NB4 (cell line): ENCODE measurements around the gene SSC5D.
A peak's percentile ranks its signal among the peaks of the same experiment; 100 is the strongest.
"Not testable (repeated sequence)": the region's sequence is repeated elsewhere in the genome, so short reads cannot be mapped to it uniquely, and the experiment has no call there.

Experiments
- DNase-seq: peaks from one replicate; pipeline ENCODE4 v3.0.0; 2010; ENCODE audit warnings: low read depth
- H3K4me3 ChIP-seq: one replicate; pipeline ENCODE4 v1.5.1; 2011; ENCODE audit warnings: mild to moderate bottlenecking, low read depth, low read length, moderate library complexity
- CTCF ChIP-seq: IDR thresholded peaks from one replicate; pipeline ENCODE4 v1.5.1; 2012; ENCODE audit warnings: low read depth, low read length
- MAX ChIP-seq: IDR thresholded peaks from 2 replicates; pipeline ENCODE4 v1.6.1; 2011; ENCODE audit warnings: low read depth, low read length
- MYC ChIP-seq: IDR thresholded peaks from 2 replicates; pipeline ENCODE4 v1.6.1; 2011; ENCODE audit warnings: low read depth, low read length
- POLR2A ChIP-seq: IDR thresholded peaks from 2 replicates; pipeline ENCODE4 v1.6.1; 2011; ENCODE audit warnings: mild to moderate bottlenecking; ENCODE audit not compliant: insufficient read length; ENCODE audit errors: extremely low read depth

SSC5D gene

GRCh38 chr19:55493645-55494171, 5.5 kb downstream of the SSC5D start:
- no peak for TF ChIP-seq POLR2A
- no peak for TF ChIP-seq CTCF
- no peak for TF ChIP-seq MYC
- TF ChIP-seq MAX: no peak
- no peak for DNase-seq
- no peak overlapping the region for H3K4me3 ChIP-seq

- TF ChIP-seq MAX (no peak), CTCF (no peak), POLR2A (no peak), MYC (no peak)
- peak overlapping the region; percentile 16 for H3K4me3 ChIP-seq
- peak; percentile 60 for DNase-seq
Measured at GRCh38 chr19:55494172-55494761, 6.0 kb downstream of the SSC5D start.

- no peak for DNase-seq
- no peak for TF ChIP-seq MYC
- TF ChIP-seq POLR2A: no peak
- TF ChIP-seq CTCF: no peak
- no peak for TF ChIP-seq MAX
- H3K4me3 ChIP-seq: no peak overlapping the region
Measured at GRCh38 chr19:55495646-55496349, 7.6 kb downstream of the SSC5D start.

GRCh38 chr19:55496820-55497219, 8.6 kb downstream of the SSC5D start:
- not testable (repeated sequence) for DNase-seq, H3K4me3 ChIP-seq

- TF ChIP-seq POLR2A: no peak
- TF ChIP-seq MYC: no peak
- no peak for TF ChIP-seq MAX
- TF ChIP-seq CTCF: no peak
- no peak for DNase-seq
Measured at GRCh38 chr19:55497763-55498162, 9.5 kb downstream of the SSC5D start.

GRCh38 chr19:55498246-55498840, 10.1 kb downstream of the SSC5D start:
- TF ChIP-seq MYC: no peak
- no peak for TF ChIP-seq MAX
- no peak for TF ChIP-seq POLR2A
- DNase-seq: no peak

More at GRCh38 chr19:55497763-55498162, 9.5 kb downstream of the SSC5D start:
- H3K4me3 ChIP-seq: no peak overlapping the region

More at GRCh38 chr19:55498246-55498840, 10.1 kb downstream of the SSC5D start:
- H3K4me3 ChIP-seq: no peak overlapping the region
